ENCODE results near the gene SPRY1. TPM values are rescaled to one million over a fixed set of nuclear protein-coding genes. Genes with fewer than 3 reads are reported as not detected.

SPRY1 gene
- total and polyA plus RNA-seq, 9 of the 15 experiments (the other 6 are each of a cell fraction or from before 2014, with no cell fraction given) = 0.18 to 1.9 (median 0.45) TPM; not detected in 1

GRCh38 chr4:123421227-123421936, 24.8 kb downstream of the SPRY1 start:
- ATAC-seq = peak; percentile 39; the same call in 2 of the 3 replicates
- TF ChIP-seq ILF3 (IDR thresholded peaks at IDR 0.05; ENCODE audit: borderline replicate concordance) = no peak
- TF ChIP-seq SMARCB1 (IDR thresholded peaks at IDR 0.05; ENCODE audit: insufficient read length, low read depth) = no peak
- TF ChIP-seq CBFA2T3 (IDR thresholded peaks at IDR 0.05) = peak; percentile 36; the same call in 1 of the 2 replicates
- peak; percentile 50 for TF ChIP-seq TAL1 (IDR thresholded peaks at IDR 0.05)
- no peak for TF ChIP-seq RBBP5 (IDR thresholded peaks at IDR 0.05; ENCODE audit: borderline replicate concordance, insufficient read depth, low read length, poor library complexity, severe bottlenecking)
- no peak for TF ChIP-seq ATF7 (IDR thresholded peaks at IDR 0.05)
- TF ChIP-seq NCOR1 (IDR thresholded peaks at IDR 0.05) = 0 out of 2 replicates have a peak, but pooled peaks have one; percentile 30
- TF ChIP-seq FOXM1 (IDR thresholded peaks at IDR 0.05; ENCODE audit: low read depth) = no peak
- TF ChIP-seq FOXM1 (CRISPR knock-in tag; IDR thresholded peaks at IDR 0.05; ENCODE audit: low read depth) = no peak
- peak; percentile 74; the same call in 1 of the 2 replicates for TF ChIP-seq ARID1B (IDR thresholded peaks at IDR 0.05)
- no peak for TF ChIP-seq ZNF24 (IDR thresholded peaks at IDR 0.05)
- TF ChIP-seq TEAD4 (IDR thresholded peaks at IDR 0.05; ENCODE audit: low read length) = peak; percentile 56; the same call in 1 of the 2 replicates
- no peak for TF ChIP-seq TEAD4 (CRISPR knock-in tag; IDR thresholded peaks at IDR 0.05; ENCODE audit: borderline replicate concordance)
- 0 out of 2 replicates have a peak, but pooled peaks have one; percentile 15 for TF ChIP-seq MTA2 (IDR thresholded peaks at IDR 0.05; ENCODE audit: low read depth)
- peak; percentile 14; the same call in 1 of the 2 replicates for TF ChIP-seq ATF3 (IDR thresholded peaks at IDR 0.05)
- no peak for TF ChIP-seq ATF3 (CRISPR knock-in tag; conservative IDR thresholded peaks at IDR 0.05)
- TF ChIP-seq ELF1 (tag; IDR thresholded peaks at IDR 0.05) = no peak
- TF ChIP-seq CLOCK (CRISPR knock-in tag; IDR thresholded peaks at IDR 0.05; ENCODE audit: borderline replicate concordance) = no peak
- TF ChIP-seq ZZZ3 (IDR thresholded peaks at IDR 0.05) = no peak
- peak; percentile 57; the same call in 1 of the 2 replicates for TF ChIP-seq CEBPB (tag; IDR thresholded peaks at IDR 0.05)
- TF ChIP-seq NELFE (IDR thresholded peaks at IDR 0.05; ENCODE audit: insufficient read depth, insufficient read length) = no peak
- TF ChIP-seq ZFPM2 (CRISPR knock-in tag; IDR thresholded peaks at IDR 0.05) = no peak

More at GRCh38 chr4:123421227-123421936, 24.8 kb downstream of the SPRY1 start:
- no TSS peak for BruUV-seq (replicated peaks)
- no peaks in the 10 kb centered on the region for H3K79me2 ChIP-seq (ENCODE audit: control insufficient read depth, insufficient read depth, low read length)
- H3K4me3 ChIP-seq = no peak overlapping the region
- H3K27me3 ChIP-seq (ENCODE audit: control insufficient read depth in 2 of 2, insufficient read depth in 2 of 2, low read length in 2 of 2) = no peaks in the 10 kb centered on the region
- in situ Hi-C loops (cut with MboI) (no loop called here), intact Hi-C loops (cut with micrococcal nuclease) (no loop called here)
- POLR2A ChIA-PET = no interaction called here
- peaks cover 0 to 13% of the 10 kb centered on the region in 2 experiments; a peak in 2 of 5 replicates for H3K4me1 ChIP-seq (replicated peaks in 1 of 2; ENCODE audit: control insufficient read depth in 2 of 2, insufficient read depth in 2 of 2, low read length in 2 of 2)
- CTCF ChIA-PET (ENCODE audit: low intra/inter-chr PET ratio) = no interaction called here
- H3K36me3 ChIP-seq (ENCODE audit: control insufficient read depth, insufficient read depth, low read length) = no peaks in the 10 kb centered on the region
- H3K27ac ChIP-seq (ENCODE audit: extremely low read depth, low read depth, low read length) = peak overlapping the region; percentile 53; the same call in 2 of the 3 replicates
- H3K4me2 ChIP-seq (ENCODE audit: insufficient read depth, low read length) = peak overlapping the region; percentile 43; the same call in 1 of the 2 replicates
- peak overlapping the region in 1 of 2 experiments; percentile 28; a peak in 1 of 4 replicates for H3K9ac ChIP-seq (ENCODE audit: insufficient read depth in 1 of 2, low read depth in 2 of 2, low read length in 2 of 2)
- H2AFZ ChIP-seq (ENCODE audit: low read depth, low read length) = peak overlapping the region; percentile 81
- H3K9me3 ChIP-seq (replicated peaks; ENCODE audit: control insufficient read depth, insufficient read depth, low read depth, low read length) = peaks cover 3% of the 10 kb centered on the region; the same call in 1 of the 2 replicates
- WGBS (ENCODE audit: insufficient coverage, low coverage, missing lambda C conversion rate) = 9% methylated on average over 6 of the region's 6 CpGs
- FAIRE-seq (peak; percentile 35), DNase-seq (ENCODE audit: extremely low read depth in 1 of 4, low spot score in 3 of 4) (no peak)
- no peaks in the 10 kb centered on the region for H4K20me1 ChIP-seq (replicated peaks; ENCODE audit: control insufficient read depth, insufficient read depth, low read length)
- no peaks in the 10 kb centered on the region for H3K9me1 ChIP-seq (ENCODE audit: control insufficient read depth, insufficient read depth, low read length)

Data from K562 (cell line).